H1 (cell line): Measurements from ENCODE around the gene ZNF622.
A peak's percentile ranks its signal among the peaks of the same experiment; 100 is the strongest.

Experiments used
- CREB1 ChIP-seq: IDR thresholded peaks from 2 replicates; pipeline ENCODE4 v1.6.1; 2012; ENCODE audit warnings: inconsistent platforms
- CTBP2 ChIP-seq: IDR thresholded peaks from 2 replicates; pipeline ENCODE4 v1.7.0; 2011; ENCODE audit warnings: borderline replicate concordance, mild to moderate bottlenecking, moderate library complexity, mixed read lengths, low read length; ENCODE audit not compliant: insufficient read depth, insufficient read length
- EP300 ChIP-seq, 2 experiments: IDR thresholded peaks; 1 replicate in 1 of 2; 2 replicates in 1 of 2; pipeline ENCODE4 v1.6.1; 2011 to 2012; ENCODE audit warnings: low read depth in 2 of 2, low read length in 2 of 2, mild to moderate bottlenecking in 2 of 2, borderline replicate concordance in 1 of 2, inconsistent platforms in 1 of 2, moderate library complexity in 1 of 2
- PHF8 ChIP-seq: fragments of 200-600 bp; sonication (generic); conservative IDR thresholded peaks from 2 replicates; pipeline ENCODE4 v1.7.1; 2012; ENCODE audit warnings: low read depth, mild to moderate bottlenecking, inconsistent platforms, low read length, moderate library complexity
- POLR2A ChIP-seq, 2 experiments: IDR thresholded peaks; 1 replicate in 1 of 2; 2 replicates in 1 of 2; pipeline ENCODE4 v1.6.1; 2011; ENCODE audit warnings: low read depth in 2 of 2, low read length in 2 of 2, mild to moderate bottlenecking in 2 of 2; ENCODE audit errors: control extremely low read depth in 1 of 2
- RAD21 ChIP-seq, 2 experiments: IDR thresholded peaks in 1 of 2; conservative IDR thresholded peaks in 1 of 2; 2 replicates each; pipeline ENCODE4 v1.6.1; 2011; ENCODE audit warnings: low read depth in 2 of 2, low read length in 2 of 2, improper control_type of control experiment in 1 of 2, inconsistent platforms in 1 of 2, mild to moderate bottlenecking in 1 of 2, moderate library complexity in 1 of 2
- RXRA ChIP-seq: IDR thresholded peaks from 2 replicates; pipeline ENCODE4 v1.6.1; 2011; ENCODE audit warnings: low read depth, mild to moderate bottlenecking, low read length, moderate library complexity; ENCODE audit not compliant: insufficient read depth
- SIRT6 ChIP-seq: IDR thresholded peaks from one replicate; pipeline ENCODE4 v1.7.1; 2012; ENCODE audit warnings: low read length, inconsistent platforms
- TAF1 ChIP-seq: IDR thresholded peaks from 2 replicates; pipeline ENCODE4 v1.6.1; 2011; ENCODE audit warnings: mild to moderate bottlenecking, low read depth, low read length
- TF ChIP-seq, protein P1 (sequence below), 3 experiments: IDR thresholded peaks; 1 replicate in 2 of 3; 2 replicates in 1 of 3; pipeline versions ENCODE4 v1.5.1 to v1.6.1; 2011; ENCODE audit warnings: low read length in 3 of 3, mild to moderate bottlenecking in 3 of 3, inconsistent platforms in 2 of 3, low read depth in 1 of 3, moderate library complexity in 1 of 3; ENCODE audit not compliant: insufficient read depth in 1 of 3; ENCODE audit errors: control extremely low read depth in 1 of 3
- TF ChIP-seq, protein P2 (sequence below): IDR thresholded peaks from 2 replicates; pipeline ENCODE4 v1.6.1; 2011; ENCODE audit warnings: low read length, improper control_type of control experiment
- TF ChIP-seq, protein P3 (sequence below): IDR thresholded peaks from 2 replicates; pipeline ENCODE4 v1.6.1; 2011; ENCODE audit warnings: low read depth, mild to moderate bottlenecking, low read length; ENCODE audit not compliant: insufficient read depth

DNA sequence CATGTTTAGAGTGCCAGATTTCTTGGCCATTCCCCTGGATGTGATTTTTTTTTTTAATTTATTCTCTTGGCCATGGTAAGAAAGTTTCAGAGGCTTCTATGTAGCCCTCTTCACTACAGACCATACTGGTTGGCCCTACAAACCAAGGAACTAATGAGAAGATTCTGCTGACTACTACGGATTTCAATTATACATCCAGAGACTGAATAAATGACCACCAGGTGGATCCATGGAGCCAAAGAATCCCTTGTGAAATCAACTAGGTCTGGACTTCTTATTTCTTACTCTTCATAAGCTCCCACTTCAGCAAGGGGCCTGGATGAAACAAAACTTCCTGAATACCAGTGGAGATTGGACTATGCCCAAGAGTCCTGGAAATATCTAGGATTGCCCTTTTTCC is 27.6 kb downstream of the ZNF622 start:
- TF ChIP-seq, protein P1, sequence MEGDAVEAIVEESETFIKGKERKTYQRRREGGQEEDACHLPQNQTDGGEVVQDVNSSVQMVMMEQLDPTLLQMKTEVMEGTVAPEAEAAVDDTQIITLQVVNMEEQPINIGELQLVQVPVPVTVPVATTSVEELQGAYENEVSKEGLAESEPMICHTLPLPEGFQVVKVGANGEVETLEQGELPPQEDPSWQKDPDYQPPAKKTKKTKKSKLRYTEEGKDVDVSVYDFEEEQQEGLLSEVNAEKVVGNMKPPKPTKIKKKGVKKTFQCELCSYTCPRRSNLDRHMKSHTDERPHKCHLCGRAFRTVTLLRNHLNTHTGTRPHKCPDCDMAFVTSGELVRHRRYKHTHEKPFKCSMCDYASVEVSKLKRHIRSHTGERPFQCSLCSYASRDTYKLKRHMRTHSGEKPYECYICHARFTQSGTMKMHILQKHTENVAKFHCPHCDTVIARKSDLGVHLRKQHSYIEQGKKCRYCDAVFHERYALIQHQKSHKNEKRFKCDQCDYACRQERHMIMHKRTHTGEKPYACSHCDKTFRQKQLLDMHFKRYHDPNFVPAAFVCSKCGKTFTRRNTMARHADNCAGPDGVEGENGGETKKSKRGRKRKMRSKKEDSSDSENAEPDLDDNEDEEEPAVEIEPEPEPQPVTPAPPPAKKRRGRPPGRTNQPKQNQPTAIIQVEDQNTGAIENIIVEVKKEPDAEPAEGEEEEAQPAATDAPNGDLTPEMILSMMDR (IDR thresholded peaks at IDR 0.05; ENCODE audit: control extremely low read depth in 1 of 3, insufficient read depth in 1 of 3, low read depth in 1 of 3, low read length in 3 of 3) = no peak; a peak in 1 of 4 replicates
- TF ChIP-seq, protein P2, sequence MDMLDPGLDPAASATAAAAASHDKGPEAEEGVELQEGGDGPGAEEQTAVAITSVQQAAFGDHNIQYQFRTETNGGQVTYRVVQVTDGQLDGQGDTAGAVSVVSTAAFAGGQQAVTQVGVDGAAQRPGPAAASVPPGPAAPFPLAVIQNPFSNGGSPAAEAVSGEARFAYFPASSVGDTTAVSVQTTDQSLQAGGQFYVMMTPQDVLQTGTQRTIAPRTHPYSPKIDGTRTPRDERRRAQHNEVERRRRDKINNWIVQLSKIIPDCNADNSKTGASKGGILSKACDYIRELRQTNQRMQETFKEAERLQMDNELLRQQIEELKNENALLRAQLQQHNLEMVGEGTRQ = no peak
- TF ChIP-seq RAD21 (IDR thresholded peaks at IDR 0.05 in 1 of 2, conservative IDR thresholded peaks at IDR 0.05 in 1 of 2; ENCODE audit: low read depth in 2 of 2, low read length in 2 of 2) (peak in 1 of 2 experiments; percentile 11; a peak in 1 of 4 replicates), CREB1 (no peak), POLR2A (IDR thresholded peaks at IDR 0.05; ENCODE audit: control extremely low read depth in 1 of 2, low read depth in 2 of 2, low read length in 2 of 2) (no peak), CTBP2 (no peak), RXRA (no peak), SIRT6 (no peak), PHF8 (no peak), EP300 (IDR thresholded peaks at IDR 0.05; ENCODE audit: borderline replicate concordance in 1 of 2, low read depth in 2 of 2, low read length in 2 of 2) (no peak), TAF1 (no peak)
- TF ChIP-seq, protein P3, sequence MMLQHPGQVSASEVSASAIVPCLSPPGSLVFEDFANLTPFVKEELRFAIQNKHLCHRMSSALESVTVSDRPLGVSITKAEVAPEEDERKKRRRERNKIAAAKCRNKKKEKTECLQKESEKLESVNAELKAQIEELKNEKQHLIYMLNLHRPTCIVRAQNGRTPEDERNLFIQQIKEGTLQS = no peak
